ENCODE data around the gene NAP1L5. TPM values are rescaled to one million over a fixed set of nuclear protein-coding genes. Genes with fewer than 3 reads are reported as not detected.
A peak's percentile ranks its signal among the peaks of the same experiment; 100 is the strongest.

NAP1L5 gene
- total and polyA plus RNA-seq, 2 donors: 3.8 to 9.4 TPM

GRCh38 chr4:88738180-88738579, 40.6 kb upstream of the NAP1L5 start:
- Histone ChIP-seq H3K27me3 (ENCODE audit: control insufficient read depth in 2 of 2, insufficient read depth in 1 of 2, low read length in 1 of 2) (no peaks in the 10 kb centered on the region), H3K4me1 (ENCODE audit: control insufficient read depth in 2 of 2, insufficient read depth in 2 of 2, low read length in 2 of 2) (peaks cover 9 to 15% of the 10 kb centered on the region in 2 donors), H3K4me3 (ENCODE audit: low read length in 2 of 2) (no peak overlapping the region), H3K36me3 (ENCODE audit: control insufficient read depth in 2 of 2, insufficient read depth in 2 of 2, low read length in 1 of 2) (peaks cover 0 to 3% of the 10 kb centered on the region in 2 donors), H3K9me3 (ENCODE audit: control insufficient read depth in 2 of 2, insufficient read depth in 1 of 2, low read length in 1 of 2) (no peaks in the 10 kb centered on the region), H3K27ac (ENCODE audit: low read depth in 1 of 2, low read length in 1 of 2) (peak overlapping the region; percentile 15 to 25)
- peak in 1 of 9 donors; percentile 2 for DNase-seq (ENCODE audit: low read depth in 6 of 9, low spot score in 9 of 9)
- WGBS: 71% methylated on average over 4 of the region's 4 CpGs

- Histone ChIP-seq H3K36me3 (ENCODE audit: control insufficient read depth in 2 of 2, insufficient read depth in 2 of 2, low read length in 1 of 2) (peaks cover 0 to 3% of the 10 kb centered on the region in 2 donors), H3K9me3 (ENCODE audit: control insufficient read depth in 2 of 2, insufficient read depth in 1 of 2, low read length in 1 of 2) (no peaks in the 10 kb centered on the region), H3K4me3 (ENCODE audit: low read length in 2 of 2) (peak overlapping the region in 1 of 2 donors; percentile 14), H3K4me1 (ENCODE audit: control insufficient read depth in 2 of 2, insufficient read depth in 2 of 2, low read length in 2 of 2) (peaks cover 9 to 15% of the 10 kb centered on the region in 2 donors), H3K27ac (ENCODE audit: low read depth in 1 of 2, low read length in 1 of 2) (peak overlapping the region in 1 of 2 donors; percentile 74), H3K27me3 (ENCODE audit: control insufficient read depth in 2 of 2, insufficient read depth in 1 of 2, low read length in 1 of 2) (no peaks in the 10 kb centered on the region)
- DNase-seq (ENCODE audit: low read depth in 6 of 9, low spot score in 9 of 9): peak; percentile 45 to 89 (median 75)
- whole genome bisulfite sequencing: 8% methylated on average over 14 of the region's 14 CpGs
Observed at GRCh38 chr4:88737307-88737941, 39.8 kb upstream of the NAP1L5 start.

- Histone ChIP-seq H3K27ac (ENCODE audit: low read depth in 1 of 2, low read length in 1 of 2) (no peak overlapping the region), H3K36me3 (ENCODE audit: control insufficient read depth in 2 of 2, insufficient read depth in 2 of 2, low read length in 1 of 2) (peaks cover 2 to 3% of the 10 kb centered on the region in 2 donors), H3K9me3 (ENCODE audit: control insufficient read depth in 2 of 2, insufficient read depth in 1 of 2, low read length in 1 of 2) (no peaks in the 10 kb centered on the region), H3K27me3 (ENCODE audit: control insufficient read depth in 2 of 2, insufficient read depth in 1 of 2, low read length in 1 of 2) (no peaks in the 10 kb centered on the region), H3K4me3 (ENCODE audit: low read length in 2 of 2) (no peak overlapping the region), H3K4me1 (ENCODE audit: control insufficient read depth in 2 of 2, insufficient read depth in 2 of 2, low read length in 2 of 2) (peaks cover 9 to 15% of the 10 kb centered on the region in 2 donors)
- 96% methylated on average over 3 of the region's 3 CpGs for WGBS
- DNase-seq (ENCODE audit: low read depth in 6 of 9, low spot score in 9 of 9): no peak
Observed at GRCh38 chr4:88736264-88736663, 38.6 kb upstream of the NAP1L5 start.

- Histone ChIP-seq H3K9me3 (ENCODE audit: control insufficient read depth in 2 of 2, insufficient read depth in 1 of 2, low read length in 1 of 2) (no peaks in the 10 kb centered on the region), H3K27me3 (ENCODE audit: control insufficient read depth in 2 of 2, insufficient read depth in 1 of 2, low read length in 1 of 2) (no peaks in the 10 kb centered on the region), H3K27ac (ENCODE audit: low read depth in 1 of 2, low read length in 1 of 2) (no peak overlapping the region), H3K4me1 (ENCODE audit: control insufficient read depth in 2 of 2, insufficient read depth in 2 of 2, low read length in 2 of 2) (peaks cover 9 to 15% of the 10 kb centered on the region in 2 donors), H3K36me3 (ENCODE audit: control insufficient read depth in 2 of 2, insufficient read depth in 2 of 2, low read length in 1 of 2) (peaks cover 3 to 7% of the 10 kb centered on the region in 2 donors), H3K4me3 (ENCODE audit: low read length in 2 of 2) (no peak overlapping the region)
- WGBS: 95% methylated on average over 1 of the region's 1 CpG
- DNase-seq (ENCODE audit: low read depth in 6 of 9, low spot score in 9 of 9): no peak
Observed at GRCh38 chr4:88735564-88735963, 37.9 kb upstream of the NAP1L5 start.

- Histone ChIP-seq H3K27me3 (ENCODE audit: control insufficient read depth in 2 of 2, insufficient read depth in 1 of 2, low read length in 1 of 2) (no peaks in the 10 kb centered on the region), H3K27ac (ENCODE audit: low read depth in 1 of 2, low read length in 1 of 2) (no peak overlapping the region), H3K4me1 (ENCODE audit: control insufficient read depth in 2 of 2, insufficient read depth in 2 of 2, low read length in 2 of 2) (peaks cover 9 to 15% of the 10 kb centered on the region in 2 donors), H3K9me3 (ENCODE audit: control insufficient read depth in 2 of 2, insufficient read depth in 1 of 2, low read length in 1 of 2) (no peaks in the 10 kb centered on the region), H3K36me3 (ENCODE audit: control insufficient read depth in 2 of 2, insufficient read depth in 2 of 2, low read length in 1 of 2) (peaks cover 5 to 12% of the 10 kb centered on the region in 2 donors), H3K4me3 (ENCODE audit: low read length in 2 of 2) (no peak overlapping the region)
- WGBS: 85% methylated on average over 3 of the region's 3 CpGs
- no peak for DNase-seq (ENCODE audit: low read depth in 6 of 9, low spot score in 9 of 9)
Observed at GRCh38 chr4:88734403-88734949, 36.8 kb upstream of the NAP1L5 start.

GRCh38 chr4:88732714-88733368, 35.2 kb upstream of the NAP1L5 start:
- Histone ChIP-seq H3K4me3 (ENCODE audit: low read length in 2 of 2) (no peak overlapping the region), H3K9me3 (ENCODE audit: control insufficient read depth in 2 of 2, insufficient read depth in 1 of 2, low read length in 1 of 2) (no peaks in the 10 kb centered on the region), H3K27ac (ENCODE audit: low read depth in 1 of 2, low read length in 1 of 2) (no peak overlapping the region), H3K36me3 (ENCODE audit: control insufficient read depth in 2 of 2, insufficient read depth in 2 of 2, low read length in 1 of 2) (peaks cover 13 to 26% of the 10 kb centered on the region in 2 donors), H3K27me3 (ENCODE audit: control insufficient read depth in 2 of 2, insufficient read depth in 1 of 2, low read length in 1 of 2) (no peaks in the 10 kb centered on the region), H3K4me1 (ENCODE audit: control insufficient read depth in 2 of 2, insufficient read depth in 2 of 2, low read length in 2 of 2) (peaks cover 3 to 8% of the 10 kb centered on the region in 2 donors)
- 97% methylated on average over 5 of the region's 5 CpGs for WGBS
- DNase-seq (ENCODE audit: low read depth in 6 of 9, low spot score in 9 of 9): no peak

GRCh38 chr4:88731381-88731780, 33.8 kb upstream of the NAP1L5 start:
- Histone ChIP-seq H3K36me3 (ENCODE audit: control insufficient read depth in 2 of 2, insufficient read depth in 2 of 2, low read length in 1 of 2) (peaks cover 21 to 39% of the 10 kb centered on the region in 2 donors), H3K27ac (ENCODE audit: low read depth in 1 of 2, low read length in 1 of 2) (no peak overlapping the region), H3K9me3 (ENCODE audit: control insufficient read depth in 2 of 2, insufficient read depth in 1 of 2, low read length in 1 of 2) (no peaks in the 10 kb centered on the region), H3K4me1 (ENCODE audit: control insufficient read depth in 2 of 2, insufficient read depth in 2 of 2, low read length in 2 of 2) (no peaks in the 10 kb centered on the region), H3K4me3 (ENCODE audit: low read length in 2 of 2) (no peak overlapping the region), H3K27me3 (ENCODE audit: control insufficient read depth in 2 of 2, insufficient read depth in 1 of 2, low read length in 1 of 2) (no peaks in the 10 kb centered on the region)
- no peak for DNase-seq (ENCODE audit: low read depth in 6 of 9, low spot score in 9 of 9)
- 87% methylated on average over 4 of the region's 4 CpGs for WGBS

GRCh38 chr4:88730811-88731210, 33.2 kb upstream of the NAP1L5 start:
- 87% methylated on average over 5 of the region's 5 CpGs for WGBS
- Histone ChIP-seq H3K9me3 (ENCODE audit: control insufficient read depth in 2 of 2, insufficient read depth in 1 of 2, low read length in 1 of 2) (no peaks in the 10 kb centered on the region), H3K36me3 (ENCODE audit: control insufficient read depth in 2 of 2, insufficient read depth in 2 of 2, low read length in 1 of 2) (peaks cover 21 to 39% of the 10 kb centered on the region in 2 donors), H3K4me1 (ENCODE audit: control insufficient read depth in 2 of 2, insufficient read depth in 2 of 2, low read length in 2 of 2) (no peaks in the 10 kb centered on the region), H3K27ac (ENCODE audit: low read depth in 1 of 2, low read length in 1 of 2) (no peak overlapping the region), H3K27me3 (ENCODE audit: control insufficient read depth in 2 of 2, insufficient read depth in 1 of 2, low read length in 1 of 2) (no peaks in the 10 kb centered on the region), H3K4me3 (ENCODE audit: low read length in 2 of 2) (no peak overlapping the region)
- no peak for DNase-seq (ENCODE audit: low read depth in 6 of 9, low spot score in 9 of 9)

- Histone ChIP-seq H3K27me3 (ENCODE audit: control insufficient read depth in 2 of 2, insufficient read depth in 1 of 2, low read length in 1 of 2) (no peaks in the 10 kb centered on the region), H3K4me1 (ENCODE audit: control insufficient read depth in 2 of 2, insufficient read depth in 2 of 2, low read length in 2 of 2) (no peaks in the 10 kb centered on the region), H3K27ac (ENCODE audit: low read depth in 1 of 2, low read length in 1 of 2) (no peak overlapping the region), H3K9me3 (ENCODE audit: control insufficient read depth in 2 of 2, insufficient read depth in 1 of 2, low read length in 1 of 2) (no peaks in the 10 kb centered on the region), H3K36me3 (ENCODE audit: control insufficient read depth in 2 of 2, insufficient read depth in 2 of 2, low read length in 1 of 2) (peaks cover 22 to 39% of the 10 kb centered on the region in 2 donors), H3K4me3 (ENCODE audit: low read length in 2 of 2) (no peak overlapping the region)
- DNase-seq (ENCODE audit: low read depth in 6 of 9, low spot score in 9 of 9): no peak
- 86% methylated on average over 6 of the region's 6 CpGs for WGBS
Observed at GRCh38 chr4:88729146-88729760, 31.6 kb upstream of the NAP1L5 start.

All from thymus (tissue), 11 donors.